SK-N-MC (cell line): ENCODE data around the gene GNPTAB.

Experiments used
- EZH2 ChIP-seq: fragments of 200-600 bp; sonication (generic); IDR thresholded peaks from one replicate; pipeline ENCODE4 v1.6.1; 2017; ENCODE audit warnings: antibody characterized with exemption
- POLR2AphosphoS5 ChIP-seq: IDR thresholded peaks from 2 replicates; pipeline ENCODE4 v1.6.1; 2012; ENCODE audit warnings: mild to moderate bottlenecking, low read depth, low read length, borderline replicate concordance

DNA sequence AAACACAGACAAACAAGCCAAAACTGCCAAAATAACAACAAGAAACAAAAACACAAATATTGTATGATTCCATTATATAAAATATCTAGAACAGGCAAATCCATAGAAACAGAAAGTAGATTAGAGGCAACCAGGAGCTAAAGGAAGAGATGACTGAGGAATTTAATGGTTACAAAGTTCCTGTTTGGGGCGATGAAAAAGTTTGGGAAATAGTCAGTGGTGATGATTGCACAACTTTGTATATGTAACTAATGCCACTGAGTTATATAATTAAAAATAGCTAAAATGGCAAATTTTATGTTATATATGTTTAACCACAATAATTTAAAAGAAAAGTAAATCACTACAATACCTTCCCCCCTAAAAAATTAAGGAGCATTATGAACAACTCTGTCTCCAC, 24.5 kb downstream of the GNPTAB start:
- TF ChIP-seq EZH2 (no peak), POLR2AphosphoS5 (no peak)
